Measurements from ENCODE around the gene DNAL1.

DNA sequence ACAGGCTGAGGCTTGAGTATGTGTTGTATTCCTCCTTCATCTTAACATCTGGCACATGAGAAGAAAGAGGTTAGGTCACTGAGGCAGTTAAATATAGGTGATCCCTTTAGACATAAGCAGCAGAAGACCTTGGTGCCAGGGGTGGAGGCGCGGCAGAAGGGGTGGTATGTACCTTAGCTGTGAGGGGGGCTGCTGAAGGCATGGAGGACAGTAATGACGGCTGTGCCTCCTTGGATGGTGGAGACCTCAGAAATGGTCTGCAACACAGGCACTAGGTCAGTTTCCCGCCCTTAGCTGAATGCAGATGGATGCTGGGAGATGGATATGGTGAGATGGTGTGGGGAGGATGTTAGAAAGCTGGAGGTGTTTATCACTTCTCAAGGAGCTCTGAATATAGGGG lies 70.9 kb downstream of the DNAL1 start:
- TF ChIP-seq, protein P1, sequence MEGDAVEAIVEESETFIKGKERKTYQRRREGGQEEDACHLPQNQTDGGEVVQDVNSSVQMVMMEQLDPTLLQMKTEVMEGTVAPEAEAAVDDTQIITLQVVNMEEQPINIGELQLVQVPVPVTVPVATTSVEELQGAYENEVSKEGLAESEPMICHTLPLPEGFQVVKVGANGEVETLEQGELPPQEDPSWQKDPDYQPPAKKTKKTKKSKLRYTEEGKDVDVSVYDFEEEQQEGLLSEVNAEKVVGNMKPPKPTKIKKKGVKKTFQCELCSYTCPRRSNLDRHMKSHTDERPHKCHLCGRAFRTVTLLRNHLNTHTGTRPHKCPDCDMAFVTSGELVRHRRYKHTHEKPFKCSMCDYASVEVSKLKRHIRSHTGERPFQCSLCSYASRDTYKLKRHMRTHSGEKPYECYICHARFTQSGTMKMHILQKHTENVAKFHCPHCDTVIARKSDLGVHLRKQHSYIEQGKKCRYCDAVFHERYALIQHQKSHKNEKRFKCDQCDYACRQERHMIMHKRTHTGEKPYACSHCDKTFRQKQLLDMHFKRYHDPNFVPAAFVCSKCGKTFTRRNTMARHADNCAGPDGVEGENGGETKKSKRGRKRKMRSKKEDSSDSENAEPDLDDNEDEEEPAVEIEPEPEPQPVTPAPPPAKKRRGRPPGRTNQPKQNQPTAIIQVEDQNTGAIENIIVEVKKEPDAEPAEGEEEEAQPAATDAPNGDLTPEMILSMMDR (IDR thresholded peaks at IDR 0.05 in 2 of 3, conservative IDR thresholded peaks at IDR 0.05 in 1 of 3; ENCODE audit: borderline replicate concordance in 1 of 3, insufficient read depth in 1 of 3, low read depth in 2 of 3, low read length in 2 of 3): no peak
- no peak for TF ChIP-seq RAD21 (IDR thresholded peaks at IDR 0.05; ENCODE audit: low read depth)
- TF ChIP-seq YY1 (IDR thresholded peaks at IDR 0.05; ENCODE audit: extremely low read depth, insufficient replicate concordance, low read depth, low read length): no peak
- TF ChIP-seq, protein P2, sequence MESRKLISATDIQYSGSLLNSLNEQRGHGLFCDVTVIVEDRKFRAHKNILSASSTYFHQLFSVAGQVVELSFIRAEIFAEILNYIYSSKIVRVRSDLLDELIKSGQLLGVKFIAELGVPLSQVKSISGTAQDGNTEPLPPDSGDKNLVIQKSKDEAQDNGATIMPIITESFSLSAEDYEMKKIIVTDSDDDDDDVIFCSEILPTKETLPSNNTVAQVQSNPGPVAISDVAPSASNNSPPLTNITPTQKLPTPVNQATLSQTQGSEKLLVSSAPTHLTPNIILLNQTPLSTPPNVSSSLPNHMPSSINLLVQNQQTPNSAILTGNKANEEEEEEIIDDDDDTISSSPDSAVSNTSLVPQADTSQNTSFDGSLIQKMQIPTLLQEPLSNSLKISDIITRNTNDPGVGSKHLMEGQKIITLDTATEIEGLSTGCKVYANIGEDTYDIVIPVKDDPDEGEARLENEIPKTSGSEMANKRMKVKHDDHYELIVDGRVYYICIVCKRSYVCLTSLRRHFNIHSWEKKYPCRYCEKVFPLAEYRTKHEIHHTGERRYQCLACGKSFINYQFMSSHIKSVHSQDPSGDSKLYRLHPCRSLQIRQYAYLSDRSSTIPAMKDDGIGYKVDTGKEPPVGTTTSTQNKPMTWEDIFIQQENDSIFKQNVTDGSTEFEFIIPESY (IDR thresholded peaks at IDR 0.05; ENCODE audit: extremely low read depth, insufficient replicate concordance, low read length): no peak
- TF ChIP-seq ZFX (IDR thresholded peaks at IDR 0.05): no peak
- TF ChIP-seq EZH2phosphoT487 (IDR thresholded peaks at IDR 0.05; ENCODE audit: borderline replicate concordance): no peak
- TF ChIP-seq, protein P3, sequence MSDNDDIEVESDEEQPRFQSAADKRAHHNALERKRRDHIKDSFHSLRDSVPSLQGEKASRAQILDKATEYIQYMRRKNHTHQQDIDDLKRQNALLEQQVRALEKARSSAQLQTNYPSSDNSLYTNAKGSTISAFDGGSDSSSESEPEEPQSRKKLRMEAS (IDR thresholded peaks at IDR 0.05): no peak
- no peak for TF ChIP-seq SIN3A (IDR thresholded peaks at IDR 0.05; ENCODE audit: low read depth)
- no peak for TF ChIP-seq TCF7L2 (IDR thresholded peaks at IDR 0.05; ENCODE audit: borderline replicate concordance, extremely low read depth, insufficient read depth, insufficient read length)
- no peak for TF ChIP-seq POLR2A (IDR thresholded peaks at IDR 0.05; ENCODE audit: borderline replicate concordance, extremely low read depth, insufficient read depth, insufficient read length)
- TF ChIP-seq SRF (IDR thresholded peaks at IDR 0.05; ENCODE audit: low read depth): no peak
- no peak for TF ChIP-seq SP1 (IDR thresholded peaks at IDR 0.05; ENCODE audit: low read depth)
